Embryonic facial prominence (tissue), 1 donor: ENCODE data around the gene C5orf34.
"Not testable (repeated sequence)": the region's sequence is repeated elsewhere in the genome, so short reads cannot be mapped to it uniquely, and the experiment has no call there.

ENCODE experiments used
- DNase-seq: peaks from one replicate; pipeline ENCODE4 v3.0.0-alpha.2; 2016; ENCODE audit errors: extremely low spot score

Gene C5orf34

GRCh38 chr5:43515678-43516048 is 715 bp upstream of the C5orf34 start:
- DNase-seq = no peak

- DNase-seq = peak; percentile 55
Observed at GRCh38 chr5:43514471-43514815, 505 bp downstream of the C5orf34 start.

GRCh38 chr5:43514025-43514424 is 923 bp downstream of the C5orf34 start:
- no peak for DNase-seq

GRCh38 chr5:43511062-43511461 is 3.9 kb downstream of the C5orf34 start:
- DNase-seq = not testable (repeated sequence)

GRCh38 chr5:43498581-43498980 is 16.4 kb downstream of the C5orf34 start:
- no peak for DNase-seq

GRCh38 chr5:43497311-43498104 is 17.4 kb downstream of the C5orf34 start:
- no peak for DNase-seq

GRCh38 chr5:43491326-43491725 is 23.6 kb downstream of the C5orf34 start:
- DNase-seq = no peak

- DNase-seq = no peak
Observed at GRCh38 chr5:43486353-43486752, 28.6 kb downstream of the C5orf34 start.

- no peak for DNase-seq
Observed at GRCh38 chr5:43485406-43485805, 29.5 kb downstream of the C5orf34 start.

- peak; percentile 76 for DNase-seq
Observed at GRCh38 chr5:43484106-43484849, 30.7 kb downstream of the C5orf34 start.

- peak; percentile 87 for DNase-seq
Observed at GRCh38 chr5:43483298-43484105, 31.4 kb downstream of the C5orf34 start, which contains the start of gene TMEM267. TSS of gene TMEM267 (minus strand) at chr5:43483865. CDS start at chr5:43453969, 29,896 bp downstream.

GRCh38 chr5:43482490-43483297 is 32.3 kb downstream of the C5orf34 start:
- peak; percentile 7 for DNase-seq

GRCh38 chr5:43469671-43470391 is 45.1 kb downstream of the C5orf34 start:
- DNase-seq = no peak

- DNase-seq = no peak
Observed at GRCh38 chr5:43467100-43467499, 47.8 kb downstream of the C5orf34 start.

- DNase-seq = not testable (repeated sequence)
Observed at GRCh38 chr5:43465455-43465854, 49.5 kb downstream of the C5orf34 start.

- DNase-seq = no peak
Observed at GRCh38 chr5:43461066-43461465, 53.9 kb downstream of the C5orf34 start.

GRCh38 chr5:43456556-43456955 is 58.4 kb downstream of the C5orf34 start:
- no peak for DNase-seq

- not testable (repeated sequence) for DNase-seq
Observed at GRCh38 chr5:43441575-43441974, 73.4 kb downstream of the C5orf34 start.

- DNase-seq = no peak
Observed at GRCh38 chr5:43437062-43437660, 77.8 kb downstream of the C5orf34 start.
